ENCODE data around the gene NELFE.
A peak's percentile ranks its signal among the peaks of the same experiment; 100 is the strongest.
"Not testable (repeated sequence)": the region's sequence is repeated elsewhere in the genome, so short reads cannot be mapped to it uniquely, and the experiment has no call there.

The NELFE gene

DNA sequence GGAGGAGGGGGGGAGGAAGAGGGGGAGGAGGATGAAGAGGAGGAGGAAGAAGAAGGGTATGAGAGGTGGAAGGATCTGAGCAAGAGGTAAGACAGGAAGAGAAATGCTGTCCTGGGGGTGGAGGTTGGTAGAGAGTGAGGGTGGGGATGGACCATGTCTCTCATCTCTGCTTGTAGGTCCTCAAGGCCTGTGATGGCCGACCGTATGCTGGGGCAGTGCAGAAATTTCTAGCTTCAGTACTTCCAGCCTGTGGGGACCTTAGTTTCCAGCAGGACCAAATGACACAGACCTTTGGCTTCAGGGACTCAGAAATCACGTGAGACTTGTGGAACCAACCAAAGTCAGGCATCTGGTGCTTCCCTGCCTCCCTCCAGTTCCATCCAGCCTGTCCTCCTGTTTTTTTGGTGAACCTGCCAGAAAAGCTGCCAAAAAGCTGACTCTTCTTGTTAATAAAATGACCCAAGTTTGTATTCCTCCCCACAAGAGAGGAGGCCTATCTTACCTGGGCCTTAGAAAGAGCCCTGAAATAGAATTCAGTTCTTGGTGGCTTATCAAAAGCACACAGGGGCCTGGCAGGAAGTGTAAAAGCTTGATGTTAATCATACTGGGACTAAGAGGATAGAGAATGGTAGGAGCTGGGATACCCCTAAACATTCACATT lies 20.6 kb upstream of the NELFE start:
- H3K4me3 ChIP-seq (ENCODE audit: low read depth, low read length): no peak overlapping the region
- TF ChIP-seq, protein P1, sequence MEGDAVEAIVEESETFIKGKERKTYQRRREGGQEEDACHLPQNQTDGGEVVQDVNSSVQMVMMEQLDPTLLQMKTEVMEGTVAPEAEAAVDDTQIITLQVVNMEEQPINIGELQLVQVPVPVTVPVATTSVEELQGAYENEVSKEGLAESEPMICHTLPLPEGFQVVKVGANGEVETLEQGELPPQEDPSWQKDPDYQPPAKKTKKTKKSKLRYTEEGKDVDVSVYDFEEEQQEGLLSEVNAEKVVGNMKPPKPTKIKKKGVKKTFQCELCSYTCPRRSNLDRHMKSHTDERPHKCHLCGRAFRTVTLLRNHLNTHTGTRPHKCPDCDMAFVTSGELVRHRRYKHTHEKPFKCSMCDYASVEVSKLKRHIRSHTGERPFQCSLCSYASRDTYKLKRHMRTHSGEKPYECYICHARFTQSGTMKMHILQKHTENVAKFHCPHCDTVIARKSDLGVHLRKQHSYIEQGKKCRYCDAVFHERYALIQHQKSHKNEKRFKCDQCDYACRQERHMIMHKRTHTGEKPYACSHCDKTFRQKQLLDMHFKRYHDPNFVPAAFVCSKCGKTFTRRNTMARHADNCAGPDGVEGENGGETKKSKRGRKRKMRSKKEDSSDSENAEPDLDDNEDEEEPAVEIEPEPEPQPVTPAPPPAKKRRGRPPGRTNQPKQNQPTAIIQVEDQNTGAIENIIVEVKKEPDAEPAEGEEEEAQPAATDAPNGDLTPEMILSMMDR (conservative IDR thresholded peaks at IDR 0.05; ENCODE audit: low read depth, low read length): no peak
- no peak for DNase-seq (ENCODE audit: low read depth)

GRCh38 chr6:31978831-31979230 lies 20.1 kb upstream of the NELFE start:
- no peak overlapping the region for H3K4me3 ChIP-seq (ENCODE audit: low read depth, low read length)
- DNase-seq (ENCODE audit: low read depth): no peak
- TF ChIP-seq, protein P1 (conservative IDR thresholded peaks at IDR 0.05; ENCODE audit: low read depth, low read length): no peak

- TF ChIP-seq, protein P1 (conservative IDR thresholded peaks at IDR 0.05; ENCODE audit: low read depth, low read length): no peak
- H3K4me3 ChIP-seq (ENCODE audit: low read depth, low read length): no peak overlapping the region
- no peak for DNase-seq (ENCODE audit: low read depth)
These were observed 19.2 kb upstream of the NELFE start for GRCh38 chr6:31977816-31978431.

DNA sequence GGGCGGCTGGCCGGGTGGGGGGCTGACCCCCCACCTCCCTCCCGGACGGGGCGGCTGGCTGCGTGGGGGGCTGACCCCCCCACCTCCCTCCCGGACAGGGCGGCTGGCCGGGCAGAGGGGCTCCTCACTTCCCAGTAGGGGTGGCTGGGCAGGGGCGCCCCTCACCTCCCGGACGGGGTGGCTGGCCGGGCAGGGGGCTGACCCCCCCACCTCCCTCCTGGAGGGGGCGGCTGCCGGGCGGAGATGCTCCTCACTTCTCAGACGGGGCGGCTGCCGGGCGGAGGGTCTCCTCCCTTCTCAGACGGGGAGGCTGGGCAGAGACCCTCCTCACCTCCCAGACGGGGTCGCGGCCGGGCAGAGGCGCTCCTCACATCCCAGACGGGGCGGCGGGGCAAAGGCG lies 17.3 kb upstream of the NELFE start:
- DNase-seq (ENCODE audit: low read depth); H3K4me3 ChIP-seq (ENCODE audit: low read depth, low read length): not testable (repeated sequence)

DNA sequence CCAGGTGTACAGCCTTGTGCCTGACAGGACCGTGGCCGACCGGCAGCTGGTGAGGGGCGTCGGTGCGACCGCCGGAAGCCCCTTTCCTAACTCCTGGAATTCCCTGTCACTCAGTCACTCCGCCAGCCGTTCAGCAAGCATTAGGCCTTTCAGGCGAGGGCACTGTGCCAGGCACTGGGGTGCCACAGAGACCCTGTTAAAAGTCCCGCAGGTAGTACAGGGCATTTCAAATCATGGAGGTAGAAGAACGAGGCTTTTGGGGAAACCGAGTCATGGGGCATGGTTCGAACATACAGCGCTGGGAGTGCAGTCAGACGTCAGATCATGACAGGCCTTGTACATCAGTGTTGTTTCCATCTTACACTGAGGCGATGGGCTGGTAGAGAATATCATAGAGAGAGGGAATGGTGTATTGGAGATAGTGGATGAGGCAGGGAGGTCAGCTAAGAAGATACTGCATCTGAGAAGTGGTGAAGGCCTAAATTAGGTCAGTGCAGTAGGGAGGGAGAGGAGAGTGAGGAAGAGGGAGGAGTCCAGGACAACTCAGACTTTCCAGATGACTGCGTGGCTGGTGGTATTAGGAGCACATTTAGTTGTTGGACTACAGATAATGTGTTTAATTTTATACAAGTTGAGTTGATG lies 14.1 kb upstream of the NELFE start:
- peak overlapping the region; percentile 73 for H3K4me3 ChIP-seq (ENCODE audit: low read depth, low read length)
- TF ChIP-seq, protein P1 (conservative IDR thresholded peaks at IDR 0.05; ENCODE audit: low read depth, low read length): no peak
- DNase-seq (ENCODE audit: low read depth): peak; percentile 68

DNA sequence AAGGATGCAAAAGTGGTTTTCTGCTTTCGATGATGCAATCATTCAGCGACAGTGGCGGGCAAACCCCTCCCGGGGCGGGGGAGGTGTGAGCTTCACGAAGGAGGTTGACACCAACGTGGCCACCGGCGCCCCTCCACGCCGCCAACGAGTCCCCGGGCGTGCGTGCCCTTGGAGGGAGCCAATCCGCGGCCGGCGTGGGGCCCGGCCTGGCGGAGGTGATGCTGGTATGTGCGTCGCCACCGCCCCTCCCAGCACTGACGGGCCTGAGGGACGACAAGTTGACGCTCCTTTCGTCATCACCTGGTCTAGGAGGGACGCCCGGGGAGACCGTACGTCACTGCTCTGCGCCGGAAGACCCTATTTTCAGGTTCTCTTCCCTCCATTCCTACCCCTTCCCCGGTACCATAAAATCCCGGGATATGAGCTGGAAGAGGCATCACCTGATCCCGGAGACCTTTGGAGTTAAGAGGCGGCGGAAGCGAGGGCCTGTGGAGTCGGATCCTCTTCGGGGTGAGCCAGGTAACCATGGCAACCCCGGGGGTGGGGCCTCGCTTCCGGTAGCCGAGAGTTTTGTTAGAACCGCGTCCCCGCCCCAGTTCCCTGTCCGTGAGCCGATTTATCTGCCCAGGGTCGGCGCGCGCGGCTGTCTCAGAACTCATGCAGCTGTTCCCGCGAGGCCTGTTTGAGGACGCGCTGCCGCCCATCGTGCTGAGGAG lies 13.4 kb upstream of the NELFE start, which contains the start of gene DXO:
Gene DXO (minus strand): TSS at position 146 of the 716 bp plus-strand sequence. CDS start 463 bp downstream, outside the sequence.
- TF ChIP-seq, protein P1 (conservative IDR thresholded peaks at IDR 0.05; ENCODE audit: low read depth, low read length): no peak
- DNase-seq (ENCODE audit: low read depth): peak; percentile 99
- peak within 1 kb of the TSS; percentile 73 for H3K4me3 ChIP-seq (ENCODE audit: low read depth, low read length)
